PFSK-1 (cell line): ENCODE data around the gene TPPP3.

ENCODE experiments used
- POLR2AphosphoS5 ChIP-seq: IDR thresholded peaks from 2 replicates; pipeline ENCODE4 v1.6.1; 2012; ENCODE audit warnings: low read depth, mild to moderate bottlenecking, control low read depth, low read length, moderate library complexity
- SIN3A ChIP-seq: IDR thresholded peaks from 2 replicates; pipeline ENCODE4 v1.6.1; 2012; ENCODE audit warnings: mild to moderate bottlenecking, low read length, moderate library complexity, borderline replicate concordance; ENCODE audit not compliant: insufficient read depth
- TAF1 ChIP-seq: IDR thresholded peaks from 2 replicates; pipeline ENCODE4 v1.6.1; 2012; ENCODE audit warnings: low read length, control low read depth, borderline replicate concordance; ENCODE audit not compliant: insufficient read depth
- TF ChIP-seq, protein P1 (sequence below), 2 experiments: IDR thresholded peaks; 2 replicates each; pipeline versions ENCODE4 v1.6.1 to v1.8.0; 2011 to 2012; ENCODE audit warnings: low read depth in 2 of 2, low read length in 2 of 2, control low read depth in 1 of 2, inconsistent platforms in 1 of 2, mild to moderate bottlenecking in 1 of 2, moderate library complexity in 1 of 2; ENCODE audit not compliant: insufficient read depth in 1 of 2

DNA sequence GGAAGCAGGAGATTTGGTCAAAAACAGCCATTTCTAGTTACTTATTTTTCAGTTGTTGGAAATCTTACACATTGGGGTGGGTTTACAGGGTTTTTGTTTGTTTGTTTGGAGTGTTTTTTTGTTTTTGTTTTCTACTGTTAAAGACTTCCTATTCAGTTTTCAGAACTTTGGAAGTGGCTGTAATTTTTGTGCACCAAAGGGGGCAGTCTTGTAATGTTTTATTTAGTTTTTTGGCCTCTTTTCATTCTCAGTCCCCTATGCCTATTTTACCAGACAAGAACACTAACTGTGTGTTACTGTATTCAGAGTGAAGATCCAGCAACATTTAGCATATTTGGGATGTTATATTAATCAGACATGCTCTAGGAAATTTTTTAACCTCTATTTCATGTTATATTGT lies 20.6 kb downstream of the TPPP3 start:
- TF ChIP-seq TAF1 (no peak), POLR2AphosphoS5 (no peak), SIN3A (no peak)
- TF ChIP-seq, protein P1, sequence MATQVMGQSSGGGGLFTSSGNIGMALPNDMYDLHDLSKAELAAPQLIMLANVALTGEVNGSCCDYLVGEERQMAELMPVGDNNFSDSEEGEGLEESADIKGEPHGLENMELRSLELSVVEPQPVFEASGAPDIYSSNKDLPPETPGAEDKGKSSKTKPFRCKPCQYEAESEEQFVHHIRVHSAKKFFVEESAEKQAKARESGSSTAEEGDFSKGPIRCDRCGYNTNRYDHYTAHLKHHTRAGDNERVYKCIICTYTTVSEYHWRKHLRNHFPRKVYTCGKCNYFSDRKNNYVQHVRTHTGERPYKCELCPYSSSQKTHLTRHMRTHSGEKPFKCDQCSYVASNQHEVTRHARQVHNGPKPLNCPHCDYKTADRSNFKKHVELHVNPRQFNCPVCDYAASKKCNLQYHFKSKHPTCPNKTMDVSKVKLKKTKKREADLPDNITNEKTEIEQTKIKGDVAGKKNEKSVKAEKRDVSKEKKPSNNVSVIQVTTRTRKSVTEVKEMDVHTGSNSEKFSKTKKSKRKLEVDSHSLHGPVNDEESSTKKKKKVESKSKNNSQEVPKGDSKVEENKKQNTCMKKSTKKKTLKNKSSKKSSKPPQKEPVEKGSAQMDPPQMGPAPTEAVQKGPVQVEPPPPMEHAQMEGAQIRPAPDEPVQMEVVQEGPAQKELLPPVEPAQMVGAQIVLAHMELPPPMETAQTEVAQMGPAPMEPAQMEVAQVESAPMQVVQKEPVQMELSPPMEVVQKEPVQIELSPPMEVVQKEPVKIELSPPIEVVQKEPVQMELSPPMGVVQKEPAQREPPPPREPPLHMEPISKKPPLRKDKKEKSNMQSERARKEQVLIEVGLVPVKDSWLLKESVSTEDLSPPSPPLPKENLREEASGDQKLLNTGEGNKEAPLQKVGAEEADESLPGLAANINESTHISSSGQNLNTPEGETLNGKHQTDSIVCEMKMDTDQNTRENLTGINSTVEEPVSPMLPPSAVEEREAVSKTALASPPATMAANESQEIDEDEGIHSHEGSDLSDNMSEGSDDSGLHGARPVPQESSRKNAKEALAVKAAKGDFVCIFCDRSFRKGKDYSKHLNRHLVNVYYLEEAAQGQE (IDR thresholded peaks at IDR 0.05; ENCODE audit: insufficient read depth in 1 of 2, low read depth in 2 of 2, low read length in 2 of 2), result no peak
